Measurements from ENCODE around the gene ARPC1A. TPM values are rescaled to one million over a fixed set of nuclear protein-coding genes. Genes with fewer than 3 reads are reported as not detected.
"Not testable (repeated sequence)": the region's sequence is repeated elsewhere in the genome, so short reads cannot be mapped to it uniquely, and the experiment has no call there.

Gene ARPC1A
- 133 TPM for total RNA-seq
- long read RNA-seq, transcript ARPC1A-201 (10 exons, 1,565 nt), result major isoform, 338 of 354 reads
- long read RNA-seq, partial matches to known transcripts, result 9 of 354 reads
- long read RNA-seq, other reads (novel, unspliced or antisense), result 7 of 354 reads

DNA sequence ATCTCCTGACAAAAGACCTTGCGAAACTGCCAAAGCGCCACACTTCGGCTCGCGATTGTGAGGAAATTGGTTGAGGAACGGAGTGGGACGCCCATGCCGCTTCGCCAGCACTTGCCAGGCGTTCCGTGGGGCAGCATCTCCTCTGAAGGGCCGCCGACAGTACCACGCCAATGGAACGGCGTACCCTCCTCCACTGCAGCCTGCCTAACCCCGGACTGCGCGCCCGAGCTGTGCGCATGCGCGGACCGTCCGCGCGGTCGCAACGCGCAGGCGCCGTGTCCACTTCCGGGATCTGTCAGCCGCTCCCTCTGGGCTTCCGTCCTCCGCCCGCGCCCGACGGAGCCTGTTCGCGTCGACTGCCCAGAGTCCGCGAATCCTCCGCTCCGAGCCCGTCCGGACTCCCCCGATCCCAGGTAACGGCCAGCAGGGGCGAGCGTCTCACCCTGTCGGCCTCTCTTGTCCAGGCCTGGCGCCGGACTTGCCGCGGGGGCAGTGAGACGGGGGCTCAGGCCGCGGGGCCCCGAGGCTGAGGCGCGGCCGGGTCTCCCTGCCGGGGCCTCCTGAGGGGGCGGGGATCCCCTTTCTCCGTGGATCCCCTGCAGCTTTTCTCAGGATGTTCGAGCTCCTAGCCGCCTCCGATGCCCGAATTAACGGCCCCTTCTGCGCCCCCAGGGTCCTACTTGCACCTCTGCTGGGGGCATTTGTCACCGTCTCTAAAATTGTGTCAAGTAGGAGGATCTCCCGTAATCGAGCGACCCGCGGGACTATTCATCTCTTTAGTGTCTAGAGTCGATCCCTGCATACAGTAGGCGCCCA lies at the start of gene ARPC1A:
ARPC1A (plus strand) TSS at position 307 of the 816 bp plus-strand sequence. CDS start 7,456 bp downstream, outside the sequence.
- intact Hi-C loops (cut with DNase I), result no loop called here
- ATAC-seq (ENCODE audit: poor library complexity) (peak; percentile 96), DNase-seq (peak; percentile 94)

DNA sequence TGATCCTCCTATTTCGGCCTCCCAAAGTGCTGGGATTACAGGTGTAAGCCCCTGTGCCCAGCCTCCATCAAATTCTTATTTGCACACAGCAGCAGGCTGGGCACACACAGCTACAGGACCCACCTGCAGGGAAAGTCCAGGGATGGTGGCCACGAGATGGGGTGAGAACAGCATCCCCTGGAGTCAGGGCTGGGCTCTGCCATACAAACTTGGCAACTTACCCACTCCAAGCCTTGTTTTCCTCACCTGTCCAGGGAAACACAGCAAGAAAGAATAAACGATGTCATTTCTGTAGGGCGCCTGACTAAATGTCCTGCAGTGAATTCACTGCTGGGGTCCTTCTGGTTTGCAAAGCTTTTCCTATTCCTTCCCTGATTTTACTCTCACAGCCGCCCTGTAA lies 47.5 kb upstream of the ARPC1A start:
- ATAC-seq (ENCODE audit: poor library complexity) (no peak), DNase-seq (no peak)
- intact Hi-C loops (cut with DNase I), result no loop called here

DNA sequence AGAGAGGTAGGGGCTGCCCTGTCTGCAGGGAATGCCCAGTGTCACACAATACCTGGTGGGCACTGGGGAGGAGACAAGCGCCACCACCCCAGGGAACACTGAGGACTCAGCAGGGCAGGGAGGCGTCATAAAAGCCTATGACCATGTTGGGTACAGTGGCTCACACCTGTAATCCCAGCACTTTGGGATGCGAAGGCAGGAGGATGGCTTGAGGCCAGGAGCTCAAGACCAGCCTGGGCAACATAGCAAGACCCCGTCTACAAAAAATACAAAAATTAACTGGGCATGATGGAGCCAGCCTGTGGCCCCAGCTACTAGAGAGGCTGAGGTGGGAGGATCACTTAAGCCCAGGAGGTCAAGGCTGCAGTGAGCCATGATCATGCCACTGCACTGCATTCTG lies 41.5 kb upstream of the ARPC1A start:
- DNase-seq; intact Hi-C loops (cut with DNase I); ATAC-seq (ENCODE audit: poor library complexity): not testable (repeated sequence)

- DNase-seq, result no peak
- intact Hi-C loops (cut with DNase I), result no loop called here
- ATAC-seq (ENCODE audit: poor library complexity), result no peak
Measured at GRCh38 chr7:99287779-99288534, 37.7 kb upstream of the ARPC1A start.

GRCh38 chr7:99289185-99289584 lies 36.5 kb upstream of the ARPC1A start:
- DNase-seq (no peak), ATAC-seq (ENCODE audit: poor library complexity) (no peak)
- intact Hi-C loops (cut with DNase I), result no loop called here

DNA sequence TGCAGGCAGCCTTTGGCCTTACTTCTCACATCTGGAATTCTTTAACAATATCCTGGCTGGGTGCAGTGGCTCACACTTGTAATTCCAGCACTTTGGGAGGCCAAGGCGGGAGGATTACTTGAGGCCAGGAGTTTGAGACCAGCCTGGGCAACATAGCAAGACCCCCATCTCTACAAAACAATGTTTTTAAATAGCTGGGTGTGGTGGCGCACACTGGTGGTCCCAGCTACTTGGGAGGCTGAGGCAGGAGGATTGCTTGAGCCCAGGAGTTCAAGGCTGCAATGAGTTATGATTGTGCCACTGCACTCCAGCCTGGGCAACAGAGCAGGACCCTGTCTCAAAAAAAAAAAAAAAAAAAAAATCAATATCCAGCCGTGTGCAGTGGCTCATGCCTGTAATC lies 35.5 kb upstream of the ARPC1A start:
- ATAC-seq (ENCODE audit: poor library complexity); DNase-seq; intact Hi-C loops (cut with DNase I): not testable (repeated sequence)

GRCh38 chr7:99290980-99291607 lies 34.6 kb upstream of the ARPC1A start:
- ATAC-seq (ENCODE audit: poor library complexity) (no peak), DNase-seq (no peak)
- intact Hi-C loops (cut with DNase I), result no loop called here

DNA sequence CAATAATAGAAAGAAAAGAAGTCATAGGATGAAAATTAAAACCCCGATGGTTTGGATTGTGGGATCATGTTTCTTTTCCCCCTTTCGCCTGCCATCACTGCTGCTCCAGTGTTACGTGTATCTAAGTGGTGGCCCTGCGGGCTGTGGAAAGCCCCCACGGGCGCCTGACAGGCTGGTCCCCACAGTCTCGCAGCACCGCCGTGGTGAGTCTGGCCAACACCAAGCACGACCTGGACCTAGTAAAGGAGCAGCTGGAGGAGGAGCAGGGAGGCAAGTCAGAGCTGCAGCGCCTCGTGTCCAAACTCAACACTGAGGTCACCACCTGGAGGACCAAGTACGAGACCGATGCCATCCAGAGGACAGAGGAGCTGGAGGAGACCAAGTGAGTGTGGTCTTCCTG lies 33.6 kb upstream of the ARPC1A start:
- intact Hi-C loops (cut with DNase I), result no loop called here
- DNase-seq (no peak), ATAC-seq (ENCODE audit: poor library complexity) (no peak)

DNA sequence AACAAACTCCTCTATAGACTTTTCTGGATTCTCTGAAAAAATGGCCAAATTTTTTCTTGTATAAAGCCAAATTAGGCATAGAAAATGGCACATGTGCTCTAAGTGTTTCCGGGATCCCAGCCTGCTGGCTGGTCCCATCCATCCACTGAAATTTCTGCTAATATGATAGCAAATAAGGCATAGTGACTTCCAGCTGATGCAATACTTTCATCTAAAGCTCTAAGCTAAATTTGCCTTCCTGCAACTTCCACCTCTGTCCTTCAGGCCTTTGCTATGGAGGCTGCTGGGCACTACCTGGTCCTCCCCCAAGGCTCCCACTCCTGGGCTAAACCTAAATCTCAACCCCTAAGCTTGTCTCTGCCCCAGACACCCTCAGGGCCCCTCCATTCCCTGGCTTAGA lies 32.5 kb upstream of the ARPC1A start:
- no peak for DNase-seq
- intact Hi-C loops (cut with DNase I), result no loop called here

GRCh38 chr7:99293650-99294049 lies 32.0 kb upstream of the ARPC1A start:
- no peak for DNase-seq
- intact Hi-C loops (cut with DNase I), result no loop called here
- no peak for ATAC-seq (ENCODE audit: poor library complexity)

More for the DNA sequence above, 32.5 kb upstream of the ARPC1A start:
- no peak for ATAC-seq (ENCODE audit: poor library complexity)

DNA sequence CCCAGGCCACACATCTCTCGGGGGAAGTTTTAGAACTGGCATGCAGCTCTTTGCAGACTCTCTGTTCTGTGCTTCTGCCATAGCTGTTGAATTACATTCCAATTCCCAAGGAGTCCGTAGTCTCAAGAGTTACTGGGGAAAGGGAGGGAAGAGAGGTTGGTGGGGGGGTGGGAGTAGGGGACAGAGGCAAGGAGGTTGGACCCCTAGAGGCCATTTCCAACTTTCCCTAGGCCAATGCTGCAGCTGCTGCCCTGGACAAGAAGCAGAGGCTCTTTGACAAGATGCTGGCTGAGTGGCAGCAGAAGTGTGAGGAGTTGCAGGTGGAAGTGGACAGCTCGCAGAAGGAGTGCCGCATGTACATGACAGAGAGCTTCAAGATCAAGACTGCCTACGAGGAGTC lies 29.2 kb upstream of the ARPC1A start:
- DNase-seq, result no peak
- no peak for ATAC-seq (ENCODE audit: poor library complexity)
- intact Hi-C loops (cut with DNase I), result no loop called here

DNA sequence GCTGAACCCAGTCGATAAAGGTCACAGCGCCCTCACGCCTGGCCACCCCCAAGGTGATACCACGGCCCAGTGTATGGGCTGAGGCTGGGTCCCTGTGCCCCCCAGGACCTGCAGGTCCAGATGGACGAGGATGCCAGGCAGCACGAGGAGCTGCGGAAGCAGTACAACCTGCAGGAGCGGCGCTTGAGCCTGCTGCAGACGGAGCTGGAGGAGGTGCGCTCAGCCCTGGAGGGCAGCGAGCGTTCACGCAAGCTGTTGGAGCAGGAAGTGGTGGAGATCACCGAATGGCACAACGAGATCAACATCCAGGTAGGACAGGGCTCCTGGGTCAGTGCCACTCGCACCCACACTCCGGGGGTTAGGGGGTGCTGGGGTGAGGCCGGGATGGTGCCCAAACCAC lies 24.2 kb upstream of the ARPC1A start:
- intact Hi-C loops (cut with DNase I), result no loop called here
- DNase-seq (no peak), ATAC-seq (ENCODE audit: poor library complexity) (no peak)

DNA sequence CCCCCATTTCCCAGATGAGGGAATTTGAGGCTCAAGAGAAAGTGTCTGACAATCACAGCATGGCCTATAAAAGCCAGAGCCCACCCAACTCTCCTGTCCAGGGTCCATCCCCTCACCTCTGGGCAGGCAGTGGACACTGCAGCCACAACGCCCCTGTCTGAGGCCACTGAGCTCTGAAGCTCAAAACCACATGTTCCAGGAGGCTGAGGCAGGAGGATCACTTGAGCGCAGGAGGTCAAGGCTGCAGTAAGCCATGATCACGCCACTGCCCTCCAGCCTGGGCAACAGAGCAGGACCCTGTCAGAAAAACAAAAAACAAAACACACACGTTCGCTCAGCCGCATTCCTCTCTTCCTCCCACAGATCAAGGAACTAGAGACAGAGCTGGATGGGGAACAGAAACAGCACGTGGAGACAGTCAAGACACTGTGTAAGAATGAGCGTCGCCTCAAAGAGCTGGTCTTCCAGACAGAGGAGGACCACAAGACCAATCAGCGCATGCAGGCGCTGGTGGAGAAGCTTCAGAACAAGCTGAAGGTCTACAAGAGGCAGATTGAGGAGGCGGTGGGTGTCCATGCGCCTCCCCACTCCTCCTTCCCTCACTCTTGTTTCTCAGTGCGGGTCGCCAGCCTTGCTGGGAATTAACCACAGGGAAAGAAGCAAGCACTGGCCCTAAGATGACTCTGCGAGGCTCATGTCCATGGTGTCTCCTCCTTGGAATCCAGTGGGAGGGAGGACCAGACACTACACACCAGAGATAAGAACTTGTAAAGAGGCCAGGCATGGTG lies 20.0 kb upstream of the ARPC1A start:
- no peak for ATAC-seq (ENCODE audit: poor library complexity)
- no peak for DNase-seq
- intact Hi-C loops (cut with DNase I), result no loop called here

GRCh38 chr7:99308461-99309074 lies 17.1 kb upstream of the ARPC1A start:
- no peak for DNase-seq
- intact Hi-C loops (cut with DNase I), result no loop called here
- ATAC-seq (ENCODE audit: poor library complexity), result no peak

DNA sequence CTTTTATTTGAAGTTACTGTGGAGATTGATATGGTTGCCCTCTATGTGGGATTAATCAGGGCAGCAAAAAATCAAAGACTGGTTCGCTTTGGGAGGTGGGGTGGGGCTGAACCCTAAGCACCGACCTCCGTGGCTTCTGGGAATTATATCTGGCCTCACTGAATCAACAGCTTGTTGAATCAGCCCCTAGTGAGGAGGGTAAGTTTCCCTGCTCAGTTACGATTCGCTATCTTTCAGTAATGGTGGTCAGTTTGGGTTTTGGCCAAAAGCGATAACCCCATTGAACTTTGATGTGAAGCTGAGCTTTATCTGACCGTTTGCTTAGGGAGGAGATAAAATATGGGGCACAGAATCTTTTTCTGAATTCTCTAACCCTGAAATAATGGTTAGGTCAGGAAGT lies 16.6 kb upstream of the ARPC1A start:
- intact Hi-C loops (cut with DNase I), result no loop called here
- ATAC-seq (ENCODE audit: poor library complexity) (no peak), DNase-seq (no peak)

- ATAC-seq (ENCODE audit: poor library complexity), result no peak
- no peak for DNase-seq
- intact Hi-C loops (cut with DNase I), result loop anchor here (5.0 kb wide), 1 partner anchor 163 kb away; no protein-coding TSS in a partner anchor
Measured at GRCh38 chr7:99310004-99310403, 15.7 kb upstream of the ARPC1A start.

GRCh38 chr7:99311702-99312101 lies 14.0 kb upstream of the ARPC1A start:
- ATAC-seq (ENCODE audit: poor library complexity), result no peak
- DNase-seq, result no peak
- intact Hi-C loops (cut with DNase I), result loop anchor here (2.0 to 5.0 kb wide), 2 partner anchors 164 to 271 kb away; no protein-coding TSS in a partner anchor
